Activated CD4-positive, alpha-beta T cell treated with anti-CD3 and anti-CD28 coated beads, Interleukin-2, amount 10 ng/mL, durations not matched to agents 7 days and 5 days (primary cell): ENCODE measurements around the gene STK4. TPM values are rescaled to one million over a fixed set of nuclear protein-coding genes. Genes with fewer than 3 reads are reported as not detected.
A peak's percentile ranks its signal among the peaks of the same experiment; 100 is the strongest.

Source experiments
- CTCF ChIA-PET: fragments of 350-600 bp; sonication (Branson Sonifier 250); formaldehyde crosslinking; loops from one replicate; lab custom pipeline; 2021; ENCODE audit warnings: antibody characterized with exemption; lab: Charles Lee
- POLR2A ChIA-PET: fragments of 350-600 bp; sonication (Branson Sonifier 250); formaldehyde crosslinking; loops from one replicate; lab custom pipeline; 2021; ENCODE audit warnings: antibody characterized with exemption; lab: Charles Lee
- DNase-seq: peaks from one replicate; pipeline ENCODE4 v3.0.0-alpha.2; 2020
- H3K27ac Mint-ChIP-seq: one replicate; pipeline ENCODE4 v1.8.0; 2021; ENCODE audit warnings: mild to moderate bottlenecking, moderate library complexity, mixed read lengths
- H3K27me3 Mint-ChIP-seq: one replicate; pipeline ENCODE4 v1.8.0; 2021; ENCODE audit warnings: mixed read lengths
- H3K36me3 Mint-ChIP-seq: one replicate; pipeline ENCODE4 v1.8.0; 2021; ENCODE audit warnings: low read depth, mixed read lengths
- H3K4me1 Mint-ChIP-seq: one replicate; pipeline ENCODE4 v1.8.0; 2021; ENCODE audit warnings: mixed read lengths
- H3K4me3 Mint-ChIP-seq: one replicate; pipeline ENCODE4 v1.8.0; 2021; ENCODE audit warnings: mild to moderate bottlenecking, moderate library complexity, mixed read lengths
- H3K9me3 Mint-ChIP-seq: one replicate; pipeline ENCODE4 v1.8.0; 2021; ENCODE audit warnings: mixed read lengths
- total RNA-seq, 2 experiments: library from RNA; stranded (reverse); gene quantifications; one replicate each; pipeline ENCODE4 v1.2.3, GENCODE V29; 2021

The STK4 gene
- total RNA-seq, 2 experiments from 2014 or later, result 201 to 229 TPM

DNA sequence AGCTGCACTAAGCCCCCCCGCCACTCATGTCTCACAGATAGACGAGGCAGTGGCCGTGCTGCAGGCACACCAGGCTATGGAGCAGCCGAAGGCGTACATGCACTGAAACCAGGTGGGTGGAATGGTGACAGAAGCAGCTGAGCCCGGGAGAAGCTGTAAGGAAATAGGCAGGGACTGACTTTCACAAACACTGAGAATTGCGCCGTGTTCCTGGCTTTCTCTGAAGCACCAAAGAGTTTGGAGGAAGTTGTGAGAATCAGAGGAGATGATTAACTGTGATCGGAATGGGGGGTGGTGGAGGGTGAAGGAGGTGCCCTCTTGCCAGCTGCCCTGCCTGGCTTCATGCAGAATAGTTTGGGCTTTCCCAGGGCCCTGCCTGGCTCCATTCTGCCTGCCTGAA lies 27.7 kb upstream of the STK4 start:
- ChIA-PET POLR2A (no interaction called here), CTCF (interaction anchor here (0.7 to 1.0 kb wide), 3 partner anchors 11 to 50 kb away, joined by 3 to 4 read pairs (median 3); no protein-coding TSS in a partner anchor)
- no peak overlapping the region for H3K4me3 Mint-ChIP-seq
- peak overlapping the region; percentile 51 for H3K27ac Mint-ChIP-seq
- H3K4me1 Mint-ChIP-seq, result no peaks in the 10 kb centered on the region
- H3K27me3 Mint-ChIP-seq, result no peaks in the 10 kb centered on the region
- no peak for DNase-seq
- peaks cover 38% of the 10 kb centered on the region for H3K36me3 Mint-ChIP-seq
- no peaks in the 10 kb centered on the region for H3K9me3 Mint-ChIP-seq

DNA sequence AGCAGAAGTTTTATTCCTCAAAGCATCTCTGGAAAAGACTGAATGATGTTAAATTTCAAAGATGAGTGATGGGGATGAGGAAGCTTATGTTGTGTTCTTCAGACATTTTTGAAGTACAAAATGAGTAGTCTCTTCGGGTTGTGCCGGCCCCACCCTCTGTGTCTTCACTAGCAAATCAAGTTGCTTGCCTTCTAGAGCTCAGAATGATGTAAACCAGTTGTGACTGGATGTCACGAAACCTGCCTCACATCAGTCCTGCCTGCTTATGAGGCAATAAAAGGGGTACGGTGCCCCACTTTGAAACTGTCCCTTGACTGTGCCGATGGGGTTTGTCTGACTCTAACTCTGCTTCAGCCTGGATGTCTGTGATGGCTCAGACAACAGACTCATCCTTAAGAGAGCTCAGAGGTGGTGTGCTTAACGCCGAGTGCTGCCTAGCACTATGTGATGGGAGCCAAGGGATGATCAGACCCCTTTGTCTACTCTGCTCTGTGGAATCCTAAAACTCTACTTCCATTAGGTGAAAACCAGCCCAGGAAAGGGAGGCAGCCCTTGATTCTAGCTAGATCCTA lies 25.1 kb upstream of the STK4 start:
- ChIA-PET CTCF (interaction anchor here (2.8 kb wide), 1 partner anchor 11 kb away, joined by 15 read pairs; no protein-coding TSS in a partner anchor), POLR2A (no interaction called here)
- peaks cover 55% of the 10 kb centered on the region for H3K36me3 Mint-ChIP-seq
- no peaks in the 10 kb centered on the region for H3K4me1 Mint-ChIP-seq
- H3K9me3 Mint-ChIP-seq, result no peaks in the 10 kb centered on the region
- H3K27ac Mint-ChIP-seq, result no peak overlapping the region
- no peak overlapping the region for H3K4me3 Mint-ChIP-seq
- DNase-seq, result no peak
- no peaks in the 10 kb centered on the region for H3K27me3 Mint-ChIP-seq

DNA sequence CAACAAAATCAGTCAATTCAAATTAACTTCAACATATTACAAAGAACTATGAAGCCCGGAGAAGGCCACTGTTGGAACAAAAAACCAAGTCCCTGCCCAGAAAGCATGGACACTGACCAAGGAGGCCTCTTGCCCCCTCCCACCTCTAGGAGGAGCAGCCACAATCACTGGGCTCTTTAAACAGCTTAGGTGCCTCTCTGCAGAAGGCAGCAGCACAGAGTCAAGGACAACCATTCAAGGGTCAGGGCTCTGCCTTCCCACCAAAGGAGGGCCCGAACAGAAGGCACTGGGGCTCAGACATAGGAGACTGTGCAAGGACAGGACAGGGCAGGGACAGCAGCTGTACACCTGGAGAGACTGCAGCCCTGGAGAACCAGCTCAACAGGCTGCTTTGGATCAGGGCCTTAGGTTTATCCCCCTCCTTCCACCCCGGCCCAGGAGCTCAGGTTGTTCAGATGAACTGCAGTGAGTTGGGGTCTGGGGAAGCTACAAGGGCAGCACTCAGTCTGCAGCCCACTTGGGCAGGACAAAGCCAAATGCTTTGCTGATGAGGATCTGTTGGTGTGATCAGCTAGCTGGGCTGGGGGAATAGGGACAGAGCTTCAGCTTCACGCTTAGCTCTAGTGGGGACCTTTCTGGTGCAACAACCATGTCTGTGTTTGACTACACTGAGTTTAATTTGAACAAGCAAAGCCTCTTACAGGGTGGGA lies 23.9 kb upstream of the STK4 start:
- Mint-ChIP-seq H3K4me3 (no peak overlapping the region), H3K9me3 (no peaks in the 10 kb centered on the region), H3K4me1 (no peaks in the 10 kb centered on the region), H3K27ac (peak overlapping the region; percentile 61), H3K36me3 (peaks cover 58% of the 10 kb centered on the region), H3K27me3 (no peaks in the 10 kb centered on the region)
- ChIA-PET CTCF (interaction anchor here (0.9 to 2.8 kb wide), 2 partner anchors 10 to 54 kb away, joined by 3 to 15 read pairs; no protein-coding TSS in a partner anchor), POLR2A (no interaction called here)
- no peak for DNase-seq

DNA sequence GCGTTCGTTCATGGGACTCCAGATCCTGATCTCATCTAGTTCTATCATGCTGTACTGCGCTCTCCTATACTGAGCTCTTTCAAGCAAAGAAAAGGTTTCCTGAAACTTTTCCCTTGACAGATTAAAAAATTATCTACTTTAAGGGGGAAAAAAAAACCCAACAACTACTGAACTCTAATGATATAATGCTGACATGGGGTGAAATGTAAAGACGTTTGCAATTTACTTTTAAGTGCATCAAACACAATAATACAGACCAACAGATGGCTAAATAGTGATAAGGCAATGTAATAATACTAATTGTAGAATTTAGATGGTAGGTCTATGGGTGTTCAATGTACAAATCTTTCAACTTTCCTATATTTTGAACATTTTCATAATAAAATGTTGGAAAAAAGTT lies 22.5 kb upstream of the STK4 start:
- Mint-ChIP-seq H3K4me3 (no peak overlapping the region), H3K4me1 (no peaks in the 10 kb centered on the region), H3K27ac (no peak overlapping the region), H3K9me3 (no peaks in the 10 kb centered on the region), H3K27me3 (no peaks in the 10 kb centered on the region), H3K36me3 (peaks cover 52% of the 10 kb centered on the region)
- ChIA-PET CTCF (no interaction called here), POLR2A (no interaction called here)
- no peak for DNase-seq

DNA sequence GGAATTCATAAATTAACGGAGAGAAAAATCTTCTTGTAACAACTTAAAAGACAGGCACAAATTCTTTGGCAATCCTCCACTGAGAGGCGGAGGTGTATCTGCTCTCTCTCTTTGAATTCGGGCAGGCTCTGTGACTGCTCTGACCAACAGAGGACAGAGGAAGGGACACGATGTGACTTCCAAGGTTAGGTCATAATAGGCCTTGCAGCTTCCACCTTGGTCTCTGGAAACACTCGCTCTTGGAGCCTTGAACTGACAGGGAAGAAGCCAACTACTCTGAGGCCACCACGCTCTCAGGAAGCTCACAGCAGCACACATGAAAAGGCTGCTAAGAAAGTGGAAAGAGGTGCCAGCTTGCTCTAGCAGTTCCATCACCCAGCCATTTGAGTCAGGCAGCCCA lies 21.1 kb upstream of the STK4 start:
- ChIA-PET POLR2A (no interaction called here), CTCF (interaction anchor here (0.9 kb wide), 1 partner anchor 15 kb away, joined by 3 read pairs; the partner anchor contains the start of gene TOMM34)
- Mint-ChIP-seq H3K4me1 (no peaks in the 10 kb centered on the region), H3K9me3 (no peaks in the 10 kb centered on the region), H3K27ac (no peak overlapping the region), H3K27me3 (no peaks in the 10 kb centered on the region), H3K36me3 (peaks cover 54% of the 10 kb centered on the region), H3K4me3 (no peak overlapping the region)
- DNase-seq, result no peak

DNA sequence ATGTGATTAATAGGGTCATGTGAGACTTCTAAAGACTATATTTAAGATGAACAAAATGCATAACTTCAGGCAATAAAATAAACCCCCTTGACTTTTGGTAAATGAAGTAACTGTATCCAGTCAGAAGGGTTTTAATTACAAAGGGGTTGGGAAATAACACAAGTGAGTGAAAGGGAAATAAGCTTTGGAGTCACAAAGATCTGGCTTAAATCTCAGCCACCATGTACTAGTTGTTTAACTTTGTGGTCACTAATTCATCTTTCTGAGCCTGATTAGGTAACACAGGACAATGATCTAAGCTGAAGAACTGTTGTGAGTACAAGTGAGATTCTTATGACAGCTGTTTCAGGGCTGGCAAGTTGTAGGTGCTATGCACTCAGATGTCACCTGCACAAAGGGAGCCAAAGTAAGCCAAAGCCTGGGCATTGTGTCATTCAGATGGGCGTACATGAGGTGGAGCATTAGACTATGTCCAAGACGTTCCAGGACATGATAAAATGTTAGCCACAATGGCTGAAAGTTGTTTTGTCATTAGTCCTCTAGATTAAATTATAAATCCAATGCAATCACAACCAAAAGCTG lies 19.9 kb upstream of the STK4 start:
- H3K27ac Mint-ChIP-seq, result no peak overlapping the region
- POLR2A ChIA-PET, result no interaction called here
- no peaks in the 10 kb centered on the region for H3K27me3 Mint-ChIP-seq

DNA sequence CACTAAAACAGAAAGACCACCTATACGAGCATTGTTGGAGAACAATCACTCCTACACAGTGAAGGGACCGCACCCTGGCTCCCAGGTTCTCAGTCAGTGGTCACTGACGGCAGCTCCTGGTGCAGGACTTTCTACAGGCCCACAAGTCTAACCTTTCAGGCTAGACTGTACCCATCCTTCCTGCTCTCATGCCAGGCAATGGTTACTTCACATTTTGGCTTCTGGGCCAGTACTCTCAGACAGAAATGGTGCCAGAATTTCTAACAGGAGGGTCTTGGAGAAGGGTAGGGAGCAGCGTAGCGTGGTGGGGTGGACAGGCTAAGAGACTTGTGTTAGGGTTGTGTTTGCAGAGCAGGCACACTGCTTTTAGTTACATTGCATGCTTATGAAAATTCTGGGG lies 18.2 kb upstream of the STK4 start:
- Mint-ChIP-seq H3K27me3 (no peaks in the 10 kb centered on the region), H3K36me3 (peaks cover 61% of the 10 kb centered on the region)
- CTCF ChIA-PET, result interaction anchor here (3.5 kb wide), 1 partner anchor 11 kb away, joined by 20 read pairs; the partner anchor contains the start of gene TOMM34

More for the DNA sequence above, 19.9 kb upstream of the STK4 start:
- H3K36me3 Mint-ChIP-seq, result peaks cover 57% of the 10 kb centered on the region
- H3K9me3 Mint-ChIP-seq, result no peaks in the 10 kb centered on the region
- H3K4me1 Mint-ChIP-seq, result no peaks in the 10 kb centered on the region
- CTCF ChIA-PET, result interaction anchor here (0.9 to 1.3 kb wide), 2 partner anchors 16 to 21 kb away, joined by 3 read pairs; no protein-coding TSS in a partner anchor
- H3K4me3 Mint-ChIP-seq, result no peak overlapping the region
- no peak for DNase-seq

DNA sequence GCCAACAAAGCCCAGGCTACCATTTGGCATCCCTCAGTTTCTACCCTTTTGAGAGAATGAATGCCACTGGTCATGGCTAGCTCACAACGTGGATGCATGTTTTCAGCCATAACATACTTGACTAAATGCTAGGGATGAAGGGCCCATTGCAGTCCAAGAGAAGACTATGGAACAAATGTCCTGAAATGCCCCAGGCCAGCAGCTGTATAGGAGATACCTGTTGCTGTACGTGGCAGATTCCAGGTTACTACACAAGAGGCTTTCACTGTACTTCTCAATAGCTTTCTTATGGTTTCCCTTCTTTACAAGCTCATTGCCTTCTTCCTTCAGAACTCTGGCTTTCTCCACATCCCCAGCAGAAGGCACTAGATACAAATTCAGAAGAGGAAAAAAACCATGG lies 17.8 kb upstream of the STK4 start:
- H3K9me3 Mint-ChIP-seq, result no peaks in the 10 kb centered on the region
- no peak overlapping the region for H3K4me3 Mint-ChIP-seq
- no peaks in the 10 kb centered on the region for H3K27me3 Mint-ChIP-seq
- H3K4me1 Mint-ChIP-seq, result peaks cover 14% of the 10 kb centered on the region
- no peak overlapping the region for H3K27ac Mint-ChIP-seq
- CTCF ChIA-PET, result interaction anchor here (3.5 kb wide), 1 partner anchor 10 kb away, joined by 20 read pairs; the partner anchor contains the start of gene TOMM34
- H3K36me3 Mint-ChIP-seq, result peaks cover 63% of the 10 kb centered on the region
- no peak for DNase-seq
- POLR2A ChIA-PET, result no interaction called here

More for the DNA sequence above, 18.2 kb upstream of the STK4 start:
- DNase-seq, result no peak
- Mint-ChIP-seq H3K27ac (no peak overlapping the region), H3K9me3 (no peaks in the 10 kb centered on the region), H3K4me1 (peaks cover 10% of the 10 kb centered on the region), H3K4me3 (no peak overlapping the region)
- POLR2A ChIA-PET, result no interaction called here

DNA sequence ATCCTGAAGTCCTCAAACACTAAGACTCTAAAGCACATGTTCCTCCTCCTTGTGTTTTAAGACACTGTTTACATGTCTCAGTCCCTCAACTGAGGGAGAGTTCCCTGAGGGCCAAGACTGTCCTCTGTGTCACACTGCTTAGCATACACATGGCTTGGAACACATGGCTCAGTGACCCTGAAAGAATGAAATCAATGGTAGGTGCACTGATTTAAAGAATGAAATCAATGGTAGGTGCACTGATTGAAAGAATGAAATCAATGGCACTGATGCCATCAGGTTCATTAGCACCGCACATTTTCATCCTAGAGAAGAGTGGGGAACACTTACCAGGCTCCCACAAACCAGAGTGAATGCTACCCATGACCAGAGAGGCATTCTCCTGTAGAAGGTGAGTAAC lies 15.9 kb upstream of the STK4 start:
- H3K36me3 Mint-ChIP-seq, result peaks cover 65% of the 10 kb centered on the region
- no peaks in the 10 kb centered on the region for H3K9me3 Mint-ChIP-seq
- H3K4me3 Mint-ChIP-seq, result no peak overlapping the region
- POLR2A ChIA-PET, result no interaction called here
- CTCF ChIA-PET, result interaction anchor here (0.8 to 3.5 kb wide), 6 partner anchors 9 to 93 kb away, joined by 3 to 20 read pairs (median 4); partner anchors contain the start of gene TOMM34
- DNase-seq, result no peak
- no peaks in the 10 kb centered on the region for H3K27me3 Mint-ChIP-seq
- peaks cover 19% of the 10 kb centered on the region for H3K4me1 Mint-ChIP-seq
- H3K27ac Mint-ChIP-seq, result no peak overlapping the region

DNA sequence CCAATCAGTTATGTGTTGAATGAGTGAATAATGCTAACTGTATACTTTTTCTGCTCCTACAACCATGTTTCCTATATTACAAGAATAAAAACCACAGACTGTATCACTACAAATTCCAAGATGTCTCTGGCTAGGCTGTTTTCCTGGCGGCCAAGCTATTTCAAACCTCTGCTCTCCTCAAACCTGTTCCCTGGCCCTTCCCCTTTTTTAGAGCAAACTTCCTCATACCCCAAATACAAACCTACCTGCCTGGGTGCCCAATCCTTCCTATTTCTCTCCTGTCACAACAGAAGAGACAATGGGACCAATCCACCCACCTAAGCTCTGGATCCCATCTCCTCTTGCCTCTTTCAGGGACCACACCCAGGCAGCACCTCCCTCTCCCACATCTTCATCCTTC lies 13.6 kb upstream of the STK4 start:
- peak overlapping the region; percentile 25 for H3K27ac Mint-ChIP-seq
- peaks cover 33% of the 10 kb centered on the region for H3K4me1 Mint-ChIP-seq
- no peak overlapping the region for H3K4me3 Mint-ChIP-seq
- ChIA-PET POLR2A (no interaction called here), CTCF (interaction anchor here (0.6 to 3.5 kb wide), 4 partner anchors 11 to 43 kb away, joined by 3 to 15 read pairs (median 3); partner anchors contain the start of gene PABPC1L)
- H3K9me3 Mint-ChIP-seq, result no peaks in the 10 kb centered on the region
- peaks cover 61% of the 10 kb centered on the region for H3K36me3 Mint-ChIP-seq
- DNase-seq, result no peak
- H3K27me3 Mint-ChIP-seq, result no peaks in the 10 kb centered on the region

DNA sequence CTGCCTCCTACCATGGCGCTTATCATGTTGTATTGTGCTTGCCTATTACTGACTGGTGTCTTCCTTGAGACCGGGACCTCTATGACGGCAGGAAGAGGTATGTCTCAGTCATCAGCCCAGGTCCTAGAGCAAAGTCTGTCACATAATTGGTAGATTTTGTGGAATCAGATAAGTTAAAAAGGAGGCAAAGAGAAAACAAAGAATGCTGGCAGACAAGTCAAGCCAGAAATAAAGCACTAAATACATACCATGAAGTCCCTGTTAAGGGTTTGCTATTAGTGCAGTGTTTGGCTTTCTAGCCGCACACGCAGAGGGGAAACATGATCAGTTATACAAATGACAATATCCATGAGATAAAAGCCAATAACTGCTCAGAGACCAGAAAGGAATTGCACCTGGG lies 12.1 kb upstream of the STK4 start:
- H3K27me3 Mint-ChIP-seq, result no peaks in the 10 kb centered on the region
- no peak overlapping the region for H3K27ac Mint-ChIP-seq
- ChIA-PET CTCF (interaction anchor here (1.4 to 3.5 kb wide), 2 partner anchors 12 to 45 kb away, joined by 3 to 15 read pairs; partner anchors contain the start of gene PABPC1L), POLR2A (no interaction called here)
- H3K9me3 Mint-ChIP-seq, result no peaks in the 10 kb centered on the region
- H3K36me3 Mint-ChIP-seq, result peaks cover 69% of the 10 kb centered on the region
- H3K4me3 Mint-ChIP-seq, result no peak overlapping the region
- DNase-seq, result no peak
- peaks cover 47% of the 10 kb centered on the region for H3K4me1 Mint-ChIP-seq

DNA sequence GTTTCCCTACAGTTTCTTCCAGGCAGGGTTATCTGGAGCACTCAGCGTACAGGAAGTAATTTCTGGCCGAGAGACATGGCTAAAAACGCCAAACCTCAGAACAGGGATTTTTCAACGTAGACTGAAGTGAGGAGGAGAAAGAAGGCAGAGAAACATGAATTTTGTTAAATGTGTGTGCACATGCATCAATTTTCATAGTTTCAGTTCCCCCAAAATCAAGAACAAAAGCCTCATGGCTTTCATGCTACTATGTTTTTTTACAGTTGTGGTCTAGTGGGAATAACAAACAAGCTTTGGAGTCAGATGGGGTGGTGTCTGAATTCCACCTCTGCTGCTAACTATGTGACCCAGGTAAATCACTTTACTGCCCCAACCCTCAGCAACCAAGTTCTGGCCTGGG lies 11.0 kb upstream of the STK4 start:
- no peaks in the 10 kb centered on the region for H3K9me3 Mint-ChIP-seq
- ChIA-PET POLR2A (no interaction called here), CTCF (no interaction called here)
- no peak for DNase-seq
- H3K4me1 Mint-ChIP-seq, result peaks cover 53% of the 10 kb centered on the region
- H3K27me3 Mint-ChIP-seq, result no peaks in the 10 kb centered on the region
- no peak overlapping the region for H3K4me3 Mint-ChIP-seq
- peaks cover 63% of the 10 kb centered on the region for H3K36me3 Mint-ChIP-seq
- H3K27ac Mint-ChIP-seq, result peak overlapping the region; percentile 28

DNA sequence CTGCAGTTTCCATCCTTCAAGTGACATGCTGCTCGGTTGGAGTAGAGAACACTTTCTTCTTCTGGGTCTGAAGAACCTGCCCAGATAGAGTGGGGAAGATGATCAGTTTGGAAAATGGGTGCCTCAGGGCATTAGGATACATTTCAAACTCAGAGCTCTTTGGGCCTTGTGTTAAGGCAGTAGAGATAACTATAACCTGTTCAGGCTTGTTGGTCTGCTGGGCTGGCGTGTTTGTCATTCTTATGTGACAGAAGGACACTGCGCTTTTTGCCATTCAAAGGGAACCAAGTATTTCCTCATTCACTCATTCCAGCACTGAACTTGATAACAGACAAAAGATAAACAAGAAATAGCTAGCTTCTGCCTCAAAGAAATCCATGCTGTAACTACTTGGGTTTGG lies 9.9 kb upstream of the STK4 start:
- ChIA-PET CTCF (interaction anchor here (0.6 kb wide), 1 partner anchor 1593 kb away, joined by 3 read pairs; no protein-coding TSS in a partner anchor), POLR2A (no interaction called here)
- Mint-ChIP-seq H3K4me3 (no peak overlapping the region), H3K27ac (no peak overlapping the region), H3K9me3 (no peaks in the 10 kb centered on the region), H3K27me3 (no peaks in the 10 kb centered on the region), H3K4me1 (peaks cover 65% of the 10 kb centered on the region), H3K36me3 (peaks cover 56% of the 10 kb centered on the region)
- DNase-seq, result no peak
